ENCODE measurements around the gene ETDC.
A peak's percentile ranks its signal among the peaks of the same experiment; 100 is the strongest.
"Not testable (repeated sequence)": the region's sequence is repeated elsewhere in the genome, so short reads cannot be mapped to it uniquely, and the experiment has no call there.

ETDC gene

DNA sequence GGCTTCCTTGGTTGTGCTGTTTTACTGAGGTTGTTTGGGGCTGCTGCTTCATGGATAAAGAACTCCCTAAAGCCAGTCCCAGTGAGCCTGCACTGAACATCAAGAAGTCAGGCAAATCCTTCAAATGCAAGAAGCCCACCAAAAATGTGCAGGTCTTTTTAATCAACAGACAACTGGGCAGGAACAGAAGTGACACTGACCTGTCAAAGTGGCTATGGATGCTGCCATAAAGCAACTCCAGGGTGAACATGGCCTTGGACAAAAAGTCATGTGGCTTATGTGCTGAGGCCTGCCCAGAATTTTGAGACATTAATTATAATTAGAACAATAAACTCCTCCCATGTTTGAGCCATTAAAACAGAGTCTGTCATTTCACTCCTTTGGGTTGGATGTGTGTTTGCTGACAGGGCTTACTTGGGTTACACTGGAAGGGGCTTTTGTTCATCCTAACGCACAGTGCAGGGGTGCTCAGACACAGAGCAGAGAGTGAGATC lies at the start of gene ETDC:
Gene ETDC, plus strand, starts transcription at position 51 of the 494 bp plus-strand sequence. Its CDS starts 0 bp downstream, at position 51.
- DNase-seq (ENCODE audit: low read depth in 2 of 2) = no peak

DNA sequence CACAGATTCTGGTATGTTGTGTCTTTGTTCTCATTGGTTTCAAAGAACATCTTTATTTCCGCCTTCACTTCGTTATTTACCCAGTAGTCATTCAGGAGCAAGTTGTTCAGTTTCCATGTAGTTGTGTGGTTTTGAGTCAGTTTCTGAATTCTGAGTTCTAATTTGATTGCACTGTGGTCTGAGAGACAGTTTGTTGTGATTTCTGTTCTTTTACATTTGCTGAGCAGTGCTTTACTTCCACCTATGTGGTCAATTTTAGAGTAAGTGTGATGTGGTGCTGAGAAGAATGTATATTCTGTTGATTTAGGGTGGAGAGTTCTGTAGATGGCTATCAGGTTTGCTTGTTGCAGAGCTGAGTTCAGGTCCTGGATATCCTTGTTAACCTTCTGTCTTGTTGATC lies 48.3 kb upstream of the ETDC start:
- DNase-seq (ENCODE audit: low read depth in 2 of 2) = not testable (repeated sequence)

DNA sequence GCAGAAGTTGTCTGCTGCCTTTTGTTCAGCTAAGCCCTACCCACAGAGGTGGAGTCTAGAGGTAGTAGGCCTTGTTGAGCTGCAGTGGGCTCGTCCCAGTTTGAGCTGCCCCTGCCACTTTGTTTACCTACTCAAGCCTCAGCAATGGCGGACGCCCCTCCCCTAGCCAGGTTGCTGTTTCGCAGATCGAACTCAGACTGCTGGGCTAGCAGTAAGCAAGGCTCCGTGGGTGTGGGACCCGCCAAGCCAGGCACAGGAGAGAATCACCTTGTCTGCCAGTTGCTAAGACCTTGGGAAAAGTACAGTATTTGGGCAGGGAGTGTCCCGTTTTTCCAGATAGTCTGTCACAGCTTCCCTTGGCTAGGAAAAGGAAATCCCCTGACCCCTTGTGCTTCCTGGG lies 45.9 kb upstream of the ETDC start:
- DNase-seq (ENCODE audit: low read depth in 2 of 2) = not testable (repeated sequence)

DNA sequence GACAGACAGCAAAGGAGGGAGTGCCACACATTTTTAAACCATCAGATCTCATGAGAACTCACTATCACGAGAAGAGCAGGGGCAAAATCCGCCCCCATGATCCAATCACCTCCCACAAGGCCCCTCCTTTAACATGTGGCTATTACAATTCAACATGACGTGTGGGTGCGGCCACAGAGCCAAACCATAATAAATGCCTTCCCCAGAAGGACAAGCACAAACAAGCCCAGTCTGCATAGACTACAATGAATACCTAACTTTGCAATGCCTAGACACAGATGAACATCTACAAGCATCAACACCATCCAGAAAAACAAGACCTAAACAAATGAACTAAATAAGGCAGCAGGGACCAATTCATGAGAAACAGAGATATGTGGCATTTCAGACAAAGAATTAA lies 45.1 kb upstream of the ETDC start:
- no peak for DNase-seq (ENCODE audit: low read depth in 2 of 2)

DNA sequence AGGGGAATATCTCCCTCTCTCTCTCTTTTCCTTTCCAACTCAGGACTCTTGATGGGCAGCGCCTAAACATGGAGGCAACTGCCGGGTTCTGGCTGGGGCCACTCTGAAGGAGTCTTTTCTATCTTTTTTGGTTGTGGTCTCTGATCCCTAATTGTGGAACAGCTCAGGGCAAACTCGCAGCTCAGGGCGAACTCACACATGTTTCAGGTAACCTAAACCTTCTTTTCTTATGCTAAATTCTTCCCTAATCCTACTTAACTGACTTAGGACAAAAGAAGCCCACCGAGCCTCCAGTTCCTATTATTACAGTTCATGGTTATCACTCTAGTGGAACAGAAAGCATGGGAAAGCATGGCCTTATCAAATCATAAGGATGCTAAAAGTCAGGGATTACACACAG lies 36.1 kb upstream of the ETDC start:
- no peak for DNase-seq (ENCODE audit: low read depth in 2 of 2)

DNA sequence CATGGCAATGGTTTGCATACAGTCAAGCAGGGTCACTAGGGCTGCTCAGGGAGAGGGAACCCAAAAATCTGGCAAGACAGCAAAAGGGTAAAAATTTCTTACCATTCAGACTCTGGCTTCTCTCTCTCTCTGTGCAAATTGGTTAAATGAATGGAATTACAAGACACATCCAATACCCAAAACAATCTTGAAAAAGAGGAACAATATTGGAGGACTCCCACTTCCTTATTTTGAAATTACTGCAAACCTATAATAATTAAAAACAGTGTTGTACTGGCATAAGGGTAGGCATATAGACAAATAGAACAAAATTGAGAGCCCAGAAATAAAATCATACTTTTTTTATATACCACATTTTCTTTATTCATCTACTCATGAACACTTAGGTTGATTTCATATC lies 33.3 kb upstream of the ETDC start:
- DNase-seq (ENCODE audit: low read depth in 2 of 2) = no peak

DNA sequence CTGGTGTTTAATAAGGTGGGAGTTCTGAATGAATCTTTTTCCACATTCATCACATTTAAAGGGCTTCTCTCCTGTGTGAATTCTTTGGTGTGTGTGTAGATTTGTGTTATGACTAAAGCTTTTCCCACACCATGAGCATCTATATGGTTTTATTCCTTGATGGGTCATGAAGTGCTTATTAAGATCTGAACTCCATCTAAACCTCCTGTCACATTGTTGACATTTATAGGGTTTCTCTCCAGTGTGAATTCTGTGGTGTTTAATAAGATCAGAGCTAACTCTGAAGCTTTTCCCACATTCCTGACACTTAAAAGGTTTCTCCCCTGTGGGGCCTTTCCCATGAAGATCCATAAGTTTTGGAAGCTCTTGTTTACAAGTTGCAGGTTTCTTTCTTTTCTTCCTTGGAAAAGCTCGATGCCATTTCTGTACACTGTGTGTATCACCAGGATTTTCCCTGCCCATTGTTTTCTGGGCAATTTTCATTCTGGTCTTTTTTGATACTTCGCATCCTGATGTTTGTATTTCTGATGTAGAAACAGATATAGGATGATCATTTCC lies 21.9 kb upstream of the ETDC start:
- DNase-seq (ENCODE audit: low read depth in 2 of 2) = no peak

DNA sequence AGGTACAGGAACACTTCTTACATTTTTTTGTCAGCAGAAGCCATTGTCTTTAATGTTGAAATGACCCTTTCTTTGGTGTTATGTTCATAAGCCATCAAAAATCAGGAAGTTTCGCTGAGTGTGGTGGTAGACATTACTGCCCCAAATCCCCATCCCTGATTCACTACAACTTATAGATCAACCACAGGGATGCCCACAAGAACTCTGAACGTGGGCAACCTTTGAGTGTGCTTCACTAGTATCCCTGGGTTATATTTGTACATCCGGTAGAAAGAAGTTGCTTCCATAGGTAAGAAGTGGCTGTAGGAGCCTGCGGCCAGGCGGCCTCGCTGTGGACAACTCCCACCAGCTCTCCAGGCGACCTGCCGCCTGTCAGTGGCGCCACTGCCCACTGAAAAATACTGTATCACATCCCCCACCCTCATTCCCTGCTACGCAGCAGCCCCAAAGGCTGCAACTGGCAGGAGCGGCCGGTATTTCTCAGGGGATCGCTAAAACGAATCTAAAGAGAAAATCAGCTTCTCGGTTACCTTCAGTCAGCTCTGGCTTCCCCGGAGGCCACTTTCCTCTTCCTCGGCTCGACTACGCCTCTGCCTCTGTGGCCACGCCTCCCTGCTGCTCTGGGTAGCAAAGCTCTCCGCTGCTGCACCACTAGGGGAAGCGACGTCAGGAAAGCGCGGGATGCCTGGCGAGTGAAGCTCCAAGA lies 13.9 kb upstream of the ETDC start:
- DNase-seq (ENCODE audit: low read depth in 2 of 2) = peak; percentile 27 to 32

DNA sequence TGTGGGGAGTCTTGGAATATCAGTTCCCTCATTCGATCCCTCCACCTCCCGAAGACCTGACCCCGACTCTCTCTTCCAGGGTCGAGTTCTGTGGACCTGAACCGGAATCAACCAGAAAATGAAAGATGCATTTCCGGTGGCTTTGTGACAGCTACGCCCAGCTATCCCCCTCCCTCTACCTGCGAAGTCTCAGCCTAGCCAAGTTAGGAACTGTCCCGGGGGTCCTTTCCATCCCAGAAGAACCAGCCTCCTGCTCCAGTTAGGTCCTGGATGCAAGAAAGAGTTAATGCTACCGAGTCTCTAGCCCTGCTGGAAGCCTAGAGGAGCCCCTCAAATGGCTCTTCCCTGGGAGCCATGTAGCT lies 13.4 kb upstream of the ETDC start:
- DNase-seq (ENCODE audit: low read depth in 2 of 2) = no peak

DNA sequence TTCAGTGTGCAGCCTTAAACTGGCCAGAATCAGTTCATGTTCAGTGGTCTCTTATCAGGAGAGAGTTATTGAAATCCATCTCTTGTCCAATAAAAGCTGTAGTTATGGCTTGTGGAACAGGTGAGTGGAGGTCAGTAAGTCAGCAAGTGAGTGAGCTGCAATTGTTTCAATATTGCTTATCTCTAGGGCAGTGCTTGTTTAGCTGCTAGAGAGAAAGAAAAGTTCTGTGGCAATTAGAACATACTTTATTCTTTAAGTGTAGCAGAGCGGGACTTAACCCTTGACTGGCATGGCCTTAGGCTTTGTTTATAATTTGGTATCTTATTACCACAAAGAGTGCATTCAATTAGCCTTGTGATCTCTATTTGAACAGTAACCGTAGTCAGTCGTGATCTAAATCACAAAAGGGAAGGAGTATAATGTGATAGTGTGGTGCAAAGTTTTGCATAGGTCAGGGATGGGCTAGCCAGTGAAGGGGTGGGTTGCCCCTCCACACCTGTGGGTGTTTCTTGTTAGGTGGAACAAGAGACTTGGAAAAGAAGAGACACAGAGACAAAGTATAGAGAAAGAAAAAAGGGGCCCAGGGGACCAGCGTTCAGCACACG lies 6.9 kb upstream of the ETDC start:
- no peak for DNase-seq (ENCODE audit: low read depth in 2 of 2)

DNA sequence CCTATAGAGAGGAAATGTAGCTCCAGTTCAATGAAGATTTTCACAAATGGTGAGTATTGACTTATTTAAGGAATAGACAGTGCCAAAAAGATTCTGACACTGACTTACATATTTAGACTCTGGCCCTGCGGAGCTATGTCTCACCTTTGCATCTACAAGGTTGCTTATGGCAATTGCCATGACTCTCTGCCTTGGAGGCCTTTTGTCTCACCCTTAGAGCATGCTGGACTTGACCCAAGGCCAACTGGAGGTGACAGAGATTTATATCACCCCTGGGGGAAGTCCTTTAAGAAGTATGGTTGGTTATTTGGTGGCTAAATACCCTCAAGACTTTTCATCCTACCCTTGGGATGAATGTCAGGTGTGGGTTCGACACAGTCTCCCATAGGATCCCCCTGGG lies 4.5 kb upstream of the ETDC start:
- no peak for DNase-seq (ENCODE audit: low read depth in 2 of 2)

DNA sequence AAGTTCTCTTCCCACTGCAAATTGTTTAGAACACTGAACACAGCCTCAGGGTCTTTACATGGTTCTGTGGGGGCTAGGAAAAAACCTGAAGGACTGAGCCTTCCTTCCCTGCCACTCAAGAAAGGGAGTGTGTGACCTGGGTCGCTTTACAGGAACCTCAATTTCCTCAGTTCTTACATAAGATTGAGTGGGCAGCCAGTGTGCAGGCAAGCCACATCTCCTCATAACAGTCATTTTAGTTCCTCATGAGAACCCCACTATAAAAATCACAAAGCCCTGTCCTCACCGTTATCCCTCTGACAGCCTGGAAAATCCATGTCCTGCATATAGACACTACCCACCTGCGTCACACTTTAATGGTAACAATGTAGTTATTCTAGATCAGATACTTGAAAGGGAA lies 2.1 kb upstream of the ETDC start:
- DNase-seq (ENCODE audit: low read depth in 2 of 2) = no peak

DNA sequence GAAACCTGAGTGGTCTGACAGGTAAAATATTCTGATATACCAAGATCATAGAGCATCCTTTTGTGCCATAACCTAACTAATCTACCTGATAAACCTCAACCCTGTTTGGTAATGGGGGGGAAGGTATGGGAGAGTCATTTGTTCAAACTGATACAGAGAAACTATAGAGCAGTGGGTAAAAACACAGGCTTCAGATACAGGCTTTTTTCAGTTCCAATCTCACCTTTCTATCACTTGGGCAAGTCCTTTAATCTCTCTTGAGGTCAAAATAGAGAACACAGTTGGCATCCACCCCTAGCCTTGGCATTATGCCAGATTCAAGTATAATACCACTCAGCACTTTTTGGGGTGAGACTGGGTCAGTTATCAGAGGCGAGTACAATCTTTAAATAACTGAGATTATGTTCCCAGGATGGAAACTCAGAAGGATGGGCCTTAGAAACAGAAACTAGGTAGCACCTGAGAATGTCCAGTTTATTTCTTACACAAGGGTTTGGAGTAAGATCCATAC lies 880 bp upstream of the ETDC start:
- no peak for DNase-seq (ENCODE audit: low read depth in 2 of 2)

DNA sequence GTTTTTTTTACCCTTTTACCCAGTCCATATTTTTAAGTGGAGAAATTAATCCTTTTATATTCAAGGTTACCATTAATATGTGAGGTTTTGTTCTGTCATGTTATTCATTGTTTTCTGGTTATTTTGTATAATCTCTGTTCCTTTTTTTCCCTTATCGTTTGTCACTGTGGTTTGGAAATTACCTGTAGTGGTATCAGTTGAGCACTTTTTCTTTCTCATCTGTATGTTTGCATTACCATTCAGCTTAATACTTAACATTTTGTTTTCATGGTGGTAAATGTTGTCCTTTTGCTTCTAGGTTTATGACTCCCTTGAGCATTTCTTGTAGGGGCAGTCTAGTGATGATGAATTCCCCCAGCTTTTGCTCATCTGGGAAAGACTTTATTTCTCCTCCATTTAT lies 6.6 kb downstream of the ETDC start:
- DNase-seq (ENCODE audit: low read depth in 2 of 2) = no peak

DNA sequence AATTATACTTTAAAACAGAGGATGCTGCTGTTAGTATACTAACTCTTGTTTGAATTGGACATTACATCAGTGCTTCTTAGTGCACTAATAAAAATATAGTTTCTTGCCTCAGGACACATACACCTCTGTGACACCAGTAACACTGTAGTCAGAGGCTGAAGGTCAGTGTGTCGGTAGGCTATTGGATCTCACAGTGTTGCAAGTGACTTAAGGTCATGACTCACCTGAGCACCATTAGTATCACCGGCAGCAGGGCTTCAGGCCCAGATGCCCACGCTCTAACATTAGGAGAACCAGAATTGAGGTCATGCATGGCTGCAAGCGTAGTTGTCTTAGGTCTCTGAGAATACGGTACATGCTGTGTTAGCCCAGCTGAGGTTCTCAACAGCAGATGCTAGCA lies 15.2 kb downstream of the ETDC start:
- no peak for DNase-seq (ENCODE audit: low read depth in 2 of 2)

DNA sequence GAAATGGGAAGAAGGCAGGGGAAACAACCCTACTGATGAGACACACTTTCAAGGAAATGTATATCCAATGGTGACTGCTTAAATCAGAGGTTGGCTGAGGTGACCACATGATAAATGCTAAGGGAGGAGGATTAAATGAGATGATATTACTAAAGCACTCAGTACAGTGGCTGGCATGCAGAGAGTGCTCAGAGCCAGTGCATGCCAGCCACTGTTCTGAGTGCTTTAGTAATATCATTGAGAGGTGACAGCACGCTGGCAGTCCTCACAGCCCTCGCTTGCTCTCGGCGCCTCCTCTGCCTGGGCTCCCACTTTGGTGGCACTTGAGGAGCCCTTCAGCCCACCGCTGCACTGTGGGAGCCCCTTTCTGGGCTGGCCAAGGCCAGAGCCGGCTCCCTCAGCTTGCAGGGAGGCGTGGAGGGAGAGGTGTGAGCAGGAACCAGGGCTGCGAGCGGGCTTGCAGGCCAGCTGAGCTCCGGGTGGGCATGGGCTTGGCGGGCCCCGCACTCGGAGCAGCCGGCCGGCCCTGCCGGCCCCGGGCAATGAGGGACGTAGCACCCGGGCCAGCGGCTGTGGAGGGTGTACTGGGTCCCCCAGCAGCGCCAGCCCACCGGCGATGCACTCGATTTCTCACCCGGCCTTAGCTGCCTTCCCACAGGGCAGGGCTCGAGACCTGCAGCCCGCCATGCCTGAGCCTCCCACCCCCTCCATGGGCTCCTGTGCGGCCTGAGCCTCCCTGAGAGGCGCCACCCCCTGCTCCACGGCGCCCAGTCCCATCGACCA lies 15.9 kb downstream of the ETDC start:
- not testable (repeated sequence) for DNase-seq (ENCODE audit: low read depth in 2 of 2)

DNA sequence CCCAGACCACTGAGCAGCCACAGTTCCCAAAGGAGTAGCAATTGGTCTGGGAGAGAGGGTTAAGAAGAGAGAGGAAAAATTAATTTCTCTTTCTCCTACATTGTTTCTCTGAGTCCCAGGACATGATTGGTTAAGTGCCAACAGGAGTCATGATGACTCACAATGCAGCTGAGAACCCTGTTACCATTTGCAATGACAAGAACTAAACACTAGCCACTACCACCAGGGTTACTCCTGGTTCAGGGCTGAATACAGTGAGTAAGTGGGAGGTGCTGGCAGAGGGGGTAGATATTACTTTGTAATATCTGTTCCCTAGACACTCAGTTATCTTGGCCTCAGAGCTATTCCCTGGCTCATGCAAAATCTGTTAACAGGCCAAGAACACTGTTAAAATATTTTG lies 18.0 kb downstream of the ETDC start:
- no peak for DNase-seq (ENCODE audit: low read depth in 2 of 2)

DNA sequence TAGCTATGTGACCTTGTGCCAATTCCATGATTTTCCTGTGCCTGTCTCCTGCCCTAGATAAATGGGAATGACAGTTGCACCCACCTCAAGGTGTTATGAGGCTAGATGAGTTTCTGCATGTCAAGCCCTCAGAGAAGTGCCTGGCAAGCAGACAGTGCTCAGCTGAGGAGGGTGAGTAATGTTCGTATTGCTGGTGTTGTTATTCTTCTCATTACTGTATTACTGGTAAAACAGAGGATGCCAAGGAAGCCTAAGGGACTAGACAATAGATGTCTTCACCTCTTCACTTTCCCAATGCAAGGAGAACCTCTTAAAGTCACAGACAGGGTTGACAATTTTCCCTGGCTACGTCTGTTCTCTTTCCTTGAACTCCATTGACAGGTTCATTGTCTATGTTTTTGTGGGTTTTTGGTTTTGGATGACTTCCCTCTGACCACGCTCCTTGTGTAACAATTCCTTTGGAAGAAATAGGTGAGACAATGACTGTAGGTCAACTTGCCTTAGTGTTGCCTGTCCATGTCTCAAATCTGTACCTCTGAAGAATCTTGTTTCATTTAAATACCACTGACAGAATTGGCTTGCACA lies 19.2 kb downstream of the ETDC start:
- no peak for DNase-seq (ENCODE audit: low read depth in 2 of 2)

DNA sequence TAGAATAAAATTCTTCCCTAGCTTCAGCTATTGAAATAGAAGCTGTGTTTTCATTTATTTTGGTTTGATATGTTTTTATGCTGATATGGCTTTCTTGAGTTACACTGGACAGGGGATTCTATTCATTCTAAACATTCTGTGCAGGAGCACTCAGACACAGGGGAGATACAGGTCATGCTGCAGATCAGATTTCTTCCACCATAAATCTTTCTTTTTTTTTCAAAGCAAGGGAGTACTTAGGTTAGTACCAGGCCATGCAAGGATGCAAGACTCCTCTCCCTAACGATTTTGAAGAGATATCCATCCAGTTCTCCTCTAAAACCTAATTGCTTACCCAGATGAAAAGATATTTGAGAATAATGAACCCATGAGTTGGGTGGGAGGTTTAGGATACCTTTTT lies 21.4 kb downstream of the ETDC start:
- no peak for DNase-seq (ENCODE audit: low read depth in 2 of 2)

DNA sequence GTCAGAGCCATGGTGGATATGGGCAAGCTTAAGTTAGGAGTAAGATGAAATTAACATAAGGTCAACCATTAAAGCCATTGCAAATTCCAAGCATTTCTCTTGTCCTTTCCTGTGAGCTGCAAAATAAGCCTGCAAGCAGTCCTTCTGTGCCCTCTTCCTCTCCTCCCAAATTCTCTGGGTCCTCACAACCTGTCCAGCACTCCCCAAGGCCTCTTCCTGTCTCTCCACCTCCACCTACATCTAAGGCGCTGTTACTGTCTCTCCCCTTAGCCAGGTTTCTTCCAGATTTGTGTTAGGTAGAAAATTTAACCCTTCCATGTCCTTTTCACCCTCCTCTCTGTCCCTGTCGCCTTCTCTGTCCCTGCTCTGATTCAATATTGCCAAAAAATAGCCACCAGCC lies 22.2 kb downstream of the ETDC start:
- no peak for DNase-seq (ENCODE audit: low read depth in 2 of 2)

DNA sequence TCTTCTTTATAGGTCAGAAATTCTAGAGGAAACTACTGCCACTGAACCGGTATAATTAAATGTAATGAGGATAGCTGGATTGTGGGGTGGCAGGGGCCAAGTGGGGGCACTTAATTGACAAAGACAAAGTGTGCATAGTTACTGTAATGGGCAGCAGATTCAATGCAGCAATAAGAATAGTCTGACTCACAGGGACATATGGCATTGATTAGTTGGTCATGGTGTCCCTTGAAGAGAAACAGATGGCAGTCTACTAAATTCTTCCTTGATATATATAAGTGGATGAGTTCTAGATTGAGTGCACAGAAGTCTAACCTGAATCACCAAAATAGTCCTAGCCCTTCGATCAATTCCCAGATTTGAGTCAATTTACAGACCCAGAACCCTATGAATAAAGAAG lies 31.6 kb downstream of the ETDC start:
- DNase-seq (ENCODE audit: low read depth in 2 of 2) = no peak

DNA sequence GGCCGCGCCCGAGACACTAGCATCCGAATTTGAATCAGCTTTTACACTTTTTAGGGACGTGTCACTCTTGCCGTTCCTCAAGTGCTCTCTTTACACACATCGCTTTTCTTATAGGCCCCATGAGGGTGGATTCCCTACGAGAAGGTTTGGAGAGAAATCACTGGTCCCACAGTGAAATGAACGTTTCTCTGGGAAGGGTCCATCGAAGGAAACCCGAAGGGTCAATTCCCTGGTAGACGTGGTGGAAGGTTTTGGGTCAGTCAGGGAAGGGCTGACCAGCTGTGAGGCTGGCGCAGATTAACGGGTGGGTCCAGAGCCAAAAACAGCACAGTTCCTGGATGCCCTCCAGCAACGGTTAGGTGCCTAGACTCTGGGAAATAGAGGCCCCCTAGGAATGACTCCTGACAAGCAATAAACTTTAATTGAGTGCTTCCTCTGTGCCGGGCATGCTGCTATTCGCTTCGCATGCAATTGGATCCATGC lies 35.9 kb downstream of the ETDC start:
- no peak for DNase-seq (ENCODE audit: low read depth in 2 of 2)
